ENCODE data around the gene NCOA6.
A peak's percentile ranks its signal among the peaks of the same experiment; 100 is the strongest.
"Not testable (repeated sequence)": the region's sequence is repeated elsewhere in the genome, so short reads cannot be mapped to it uniquely, and the experiment has no call there.

The NCOA6 gene

DNA sequence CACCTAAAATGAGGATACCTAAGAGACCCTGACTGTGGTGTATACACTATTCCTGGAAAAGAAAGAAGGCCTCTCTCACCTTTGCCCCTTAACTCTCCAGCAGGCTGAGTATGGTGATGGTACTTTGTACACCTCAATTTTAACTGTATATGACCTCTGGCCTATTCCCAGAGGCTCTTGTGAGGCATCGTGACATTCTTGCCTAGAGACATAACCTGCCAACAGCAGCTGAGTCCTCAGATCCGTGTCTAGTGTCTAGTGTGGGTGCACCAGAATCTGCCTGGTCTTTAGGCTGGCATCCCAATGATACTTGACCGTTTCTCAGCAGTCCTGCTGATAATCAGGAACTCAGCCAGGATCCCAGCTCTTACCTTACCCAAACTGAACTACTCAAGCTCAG is 101.3 kb downstream of the NCOA6 start:
- no peak for DNase-seq (ENCODE audit: extremely low read depth in 1 of 2, low read depth in 1 of 2)

DNA sequence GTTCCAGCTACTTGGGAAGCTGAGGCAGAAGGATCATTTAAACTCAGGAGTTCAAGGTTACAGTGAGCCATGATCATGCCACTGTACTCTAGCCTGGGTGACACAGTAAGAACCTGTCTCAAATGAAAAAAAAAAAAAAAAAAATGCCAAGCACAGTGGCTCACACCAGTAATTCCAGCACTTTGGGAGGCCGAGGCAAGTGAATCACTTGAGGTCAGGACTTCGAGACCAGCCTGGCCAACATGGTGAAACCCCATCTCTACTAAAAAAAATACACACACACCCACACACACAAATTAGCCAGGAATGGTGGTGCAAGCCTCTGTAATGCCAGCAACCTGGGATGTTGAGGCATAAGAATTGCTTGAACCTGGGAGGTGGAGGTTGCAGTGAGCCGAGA is 102.9 kb downstream of the NCOA6 start:
- not testable (repeated sequence) for DNase-seq (ENCODE audit: extremely low read depth in 1 of 2, low read depth in 1 of 2)

DNA sequence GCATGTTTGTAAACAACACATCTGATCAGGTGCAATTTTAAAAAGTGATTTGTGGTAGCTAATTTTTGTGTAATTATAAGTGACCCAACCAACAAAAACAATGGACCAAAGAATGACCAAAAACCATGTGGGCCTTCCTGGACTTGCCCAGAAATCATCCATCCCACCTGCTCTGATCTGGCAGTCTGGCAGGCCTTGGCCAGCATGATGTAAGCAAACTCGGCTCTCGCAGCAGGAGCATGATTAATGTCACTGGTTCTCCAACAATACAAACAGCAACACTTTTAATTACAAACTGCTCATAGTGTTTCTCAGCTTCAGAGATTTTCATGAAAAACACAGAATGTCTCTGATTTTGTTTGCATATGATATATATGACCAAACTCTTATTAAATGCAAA is 105.2 kb downstream of the NCOA6 start:
- DNase-seq (ENCODE audit: extremely low read depth in 1 of 2, low read depth in 1 of 2), result no peak

DNA sequence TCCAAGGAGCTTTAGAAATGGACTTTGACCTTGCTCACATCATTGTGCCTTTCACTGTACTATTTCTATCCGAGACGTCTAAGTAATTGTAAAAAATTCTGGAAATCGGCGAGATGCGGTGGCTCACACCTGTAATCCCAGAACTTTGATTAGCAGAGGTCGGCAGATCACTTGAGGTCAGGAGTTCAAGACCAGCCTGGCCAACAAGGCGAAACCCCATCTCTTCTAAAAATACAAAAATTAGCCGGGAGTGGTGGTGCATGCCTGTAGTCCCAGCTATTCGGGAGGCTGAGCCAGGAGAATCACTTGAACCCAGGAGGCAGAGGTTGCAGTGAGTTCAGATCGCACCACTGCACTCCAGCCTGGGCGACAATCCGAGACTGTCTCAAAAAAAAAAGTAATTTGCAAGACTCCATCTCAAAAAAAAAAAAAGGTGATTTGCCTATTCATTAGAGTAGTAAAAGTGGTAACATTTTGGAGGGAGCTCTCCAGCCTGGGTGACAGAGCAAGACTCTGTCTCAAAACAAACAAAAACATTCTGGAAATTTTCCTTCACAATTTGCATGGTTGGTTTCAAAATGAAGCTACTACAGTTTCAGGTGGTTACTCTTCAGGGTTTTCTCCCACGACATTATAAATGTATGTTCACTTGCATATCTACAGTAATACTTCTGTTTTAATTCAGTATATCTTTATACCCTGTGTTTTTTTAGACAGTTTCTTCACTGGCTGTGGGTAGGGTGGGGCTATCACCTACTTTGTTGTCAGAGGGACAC is 106.0 kb downstream of the NCOA6 start:
- not testable (repeated sequence) for DNase-seq (ENCODE audit: extremely low read depth in 1 of 2, low read depth in 1 of 2)

DNA sequence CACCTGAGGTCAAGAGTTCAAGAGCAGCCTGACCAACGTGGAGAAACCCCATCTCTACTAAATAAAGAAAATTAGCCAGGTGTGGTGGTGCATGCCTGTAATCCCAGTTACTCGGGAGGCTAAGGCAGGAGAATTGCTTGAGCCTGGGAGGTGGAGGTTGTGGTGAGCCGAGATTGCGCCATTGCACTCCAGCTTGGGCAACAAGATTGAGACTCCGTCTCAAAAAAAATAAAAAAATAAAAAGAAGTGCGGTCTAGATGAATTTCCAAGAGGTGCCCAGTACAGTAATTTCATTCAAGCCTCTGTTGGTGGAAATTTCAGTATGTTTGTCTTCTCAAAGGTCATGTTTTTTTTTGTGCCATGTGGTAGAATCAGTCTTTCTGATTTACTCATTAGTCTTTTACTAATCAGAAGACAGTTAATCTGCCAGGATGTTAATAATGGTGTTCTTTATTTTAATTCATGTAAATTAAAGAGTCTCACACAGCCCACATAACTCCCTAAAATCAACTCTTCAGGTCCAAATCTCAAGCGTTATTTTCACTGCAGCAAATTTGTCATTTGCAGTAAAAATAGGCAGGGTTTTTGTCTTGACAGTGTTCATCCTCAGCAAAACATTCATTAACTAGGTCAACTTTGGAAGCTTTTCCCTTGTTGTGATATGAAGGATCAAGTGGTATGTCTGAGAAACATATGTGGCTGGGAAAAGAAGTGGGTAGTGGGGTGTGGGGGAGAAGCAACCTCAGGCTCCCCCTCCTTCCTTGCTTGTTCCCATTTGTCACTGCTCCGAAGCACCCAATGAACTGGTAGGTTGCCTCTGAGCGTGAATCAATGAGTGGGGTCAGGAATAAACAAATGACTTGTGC is 108.0 kb downstream of the NCOA6 start:
- DNase-seq (ENCODE audit: extremely low read depth in 1 of 2, low read depth in 1 of 2), result no peak

DNA sequence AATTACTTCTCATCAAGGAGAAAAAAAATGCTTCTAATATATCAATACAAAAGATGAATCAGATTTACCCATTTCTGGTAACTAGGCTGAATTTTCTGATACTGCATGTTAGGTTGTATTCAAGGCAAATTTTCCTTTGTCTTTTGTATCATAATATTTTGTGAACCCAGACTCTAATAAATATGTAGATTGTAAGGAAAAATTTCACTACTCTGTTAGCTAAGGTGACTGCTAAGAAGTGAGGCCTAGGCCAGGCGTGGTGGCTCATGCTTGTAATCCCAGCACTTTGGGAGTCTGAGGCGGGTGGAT is 108.6 kb downstream of the NCOA6 start:
- DNase-seq (ENCODE audit: extremely low read depth in 1 of 2, low read depth in 1 of 2), result no peak

DNA sequence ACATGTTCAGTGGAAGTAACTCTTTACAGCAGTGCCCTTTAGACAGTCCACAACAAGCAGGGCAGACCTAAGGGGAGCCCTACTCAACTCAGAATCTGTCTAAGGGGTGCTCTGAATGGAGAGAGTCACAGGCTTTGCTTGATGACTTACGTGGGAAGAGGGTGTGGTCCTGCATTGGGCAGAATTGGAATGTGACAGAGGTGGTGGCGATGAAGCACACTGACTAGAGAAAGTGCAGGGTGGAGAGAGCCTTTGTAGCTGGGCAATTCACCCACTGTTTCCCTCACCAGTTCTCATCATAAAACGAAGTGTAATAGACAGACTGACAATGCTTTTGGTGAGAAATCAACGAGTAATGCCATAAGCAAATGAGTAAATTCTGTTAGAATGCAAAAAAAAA is 110.1 kb downstream of the NCOA6 start:
- DNase-seq (ENCODE audit: extremely low read depth in 1 of 2, low read depth in 1 of 2), result no peak

DNA sequence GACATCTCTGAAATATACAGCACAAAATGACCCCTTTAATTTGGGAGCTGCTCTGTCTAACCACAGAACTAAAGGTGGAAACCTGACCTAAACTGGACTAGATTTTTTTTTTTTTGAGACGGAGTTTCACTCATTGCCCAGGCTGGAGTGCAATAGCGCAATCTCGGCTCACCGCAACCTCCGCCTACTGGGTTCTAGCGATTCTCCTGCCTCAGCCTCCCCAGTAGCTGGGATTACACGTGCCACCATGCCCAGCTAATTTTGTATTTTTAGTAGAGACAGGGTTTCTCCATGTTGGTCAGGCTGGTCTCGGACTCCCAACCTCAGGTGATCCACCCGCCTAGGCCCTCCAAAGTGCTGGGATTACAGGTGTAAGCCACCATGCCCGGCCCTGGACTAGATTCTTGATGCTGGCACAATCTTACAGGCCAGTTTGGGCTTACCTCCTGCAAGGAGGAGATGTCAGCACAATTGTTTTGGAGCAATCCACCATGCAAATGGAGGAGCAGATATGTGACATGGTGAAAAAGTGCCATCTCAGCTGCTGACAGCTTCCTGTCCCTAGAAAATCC is 111.4 kb downstream of the NCOA6 start:
- DNase-seq (ENCODE audit: extremely low read depth in 1 of 2, low read depth in 1 of 2), result not testable (repeated sequence)

DNA sequence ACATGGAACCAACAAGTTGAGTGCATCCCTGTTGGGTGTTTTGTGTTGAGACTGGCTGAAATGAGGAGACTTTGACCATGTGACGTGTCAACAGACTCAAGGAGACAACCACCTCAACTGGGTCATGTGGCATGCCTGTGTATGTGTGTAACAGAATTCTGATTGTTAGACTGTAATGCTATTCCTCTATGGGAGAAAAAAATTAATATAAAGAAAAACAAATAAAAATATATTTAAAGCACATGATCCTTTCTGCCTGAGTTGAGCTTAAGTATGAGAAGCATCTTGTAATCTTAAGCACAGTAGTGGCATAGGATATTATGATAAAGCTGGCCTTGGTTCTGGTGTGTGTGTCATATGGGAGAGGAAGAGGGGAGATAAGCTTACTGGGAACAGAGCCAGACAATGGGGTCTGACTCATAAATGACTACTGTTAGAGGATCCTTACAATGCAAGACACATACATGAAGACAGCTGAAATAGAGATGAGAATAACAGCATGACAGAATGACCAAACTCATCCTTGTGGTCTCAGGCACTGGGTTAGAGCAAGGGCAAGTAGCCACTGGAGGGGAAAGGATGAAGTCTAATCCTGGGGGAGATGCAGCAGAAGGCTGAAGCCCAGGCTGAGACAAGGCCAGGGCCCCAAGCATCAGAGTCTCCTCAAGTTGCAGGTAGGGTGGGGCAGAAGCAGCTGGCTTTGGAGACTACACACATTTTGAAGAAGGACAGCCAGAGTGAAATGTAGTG is 112.1 kb downstream of the NCOA6 start:
- DNase-seq (ENCODE audit: extremely low read depth in 1 of 2, low read depth in 1 of 2), result no peak

DNA sequence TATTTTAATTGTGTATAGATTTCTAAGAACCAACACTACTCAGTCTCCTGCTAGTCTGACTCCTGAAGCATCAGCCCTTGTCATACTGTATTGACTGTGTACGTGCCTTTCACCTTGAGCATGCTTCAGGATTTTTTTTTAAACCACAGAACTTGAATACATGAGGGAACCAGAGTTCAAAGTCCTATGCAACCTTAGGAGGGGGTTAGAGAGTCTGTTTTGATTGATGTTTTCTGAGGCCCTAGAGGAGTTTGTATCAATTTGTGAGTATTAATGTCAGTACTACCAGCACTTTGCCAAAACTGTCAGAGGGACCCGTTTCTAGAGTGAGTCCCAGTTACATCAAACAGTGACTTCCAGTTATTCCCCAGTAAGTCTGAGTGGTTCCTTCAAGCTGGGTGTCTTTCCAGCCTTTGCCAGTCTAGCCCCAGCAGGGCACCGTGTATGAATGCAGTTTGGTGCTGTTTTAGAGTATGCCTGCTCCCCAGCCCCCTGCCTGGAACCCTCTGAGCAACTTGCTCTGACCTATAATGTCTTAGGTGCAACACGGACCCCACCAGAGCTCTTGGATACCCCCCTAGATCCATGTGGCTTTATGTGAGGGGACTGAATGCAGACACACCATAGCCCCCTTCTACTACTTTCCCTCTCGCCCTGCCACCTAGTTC is 112.8 kb downstream of the NCOA6 start:
- no peak for DNase-seq (ENCODE audit: extremely low read depth in 1 of 2, low read depth in 1 of 2)

DNA sequence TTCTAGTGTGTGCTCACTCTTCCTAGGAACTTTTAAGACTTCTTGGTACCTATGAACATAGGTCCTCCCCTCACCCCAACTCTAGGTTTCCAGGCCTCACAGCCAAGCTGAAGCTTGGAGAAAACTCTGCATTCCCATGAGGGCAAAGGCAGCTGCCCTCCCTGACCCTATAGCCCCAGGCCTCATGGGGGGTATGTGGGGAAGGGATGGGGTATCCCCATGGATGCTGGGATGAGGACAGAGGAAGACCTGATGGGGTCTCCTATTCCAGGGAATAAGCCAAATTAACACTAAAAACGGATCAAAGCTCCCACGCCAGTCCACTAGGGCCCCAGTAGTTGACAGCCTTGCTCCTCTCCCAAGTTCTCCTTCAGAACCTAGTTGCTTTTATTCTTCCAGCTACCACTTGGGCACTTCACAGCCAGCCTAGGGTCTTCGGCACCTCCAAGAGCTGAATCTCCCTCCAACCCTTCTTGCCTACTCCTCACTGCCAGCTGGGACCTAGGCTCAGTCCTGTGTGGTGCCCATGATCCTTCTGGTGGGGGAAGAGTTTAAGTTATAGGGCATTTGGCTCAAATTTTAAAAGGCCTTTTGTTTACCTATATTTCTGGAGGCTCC is 113.5 kb downstream of the NCOA6 start:
- DNase-seq (ENCODE audit: extremely low read depth in 1 of 2, low read depth in 1 of 2), result no peak

DNA sequence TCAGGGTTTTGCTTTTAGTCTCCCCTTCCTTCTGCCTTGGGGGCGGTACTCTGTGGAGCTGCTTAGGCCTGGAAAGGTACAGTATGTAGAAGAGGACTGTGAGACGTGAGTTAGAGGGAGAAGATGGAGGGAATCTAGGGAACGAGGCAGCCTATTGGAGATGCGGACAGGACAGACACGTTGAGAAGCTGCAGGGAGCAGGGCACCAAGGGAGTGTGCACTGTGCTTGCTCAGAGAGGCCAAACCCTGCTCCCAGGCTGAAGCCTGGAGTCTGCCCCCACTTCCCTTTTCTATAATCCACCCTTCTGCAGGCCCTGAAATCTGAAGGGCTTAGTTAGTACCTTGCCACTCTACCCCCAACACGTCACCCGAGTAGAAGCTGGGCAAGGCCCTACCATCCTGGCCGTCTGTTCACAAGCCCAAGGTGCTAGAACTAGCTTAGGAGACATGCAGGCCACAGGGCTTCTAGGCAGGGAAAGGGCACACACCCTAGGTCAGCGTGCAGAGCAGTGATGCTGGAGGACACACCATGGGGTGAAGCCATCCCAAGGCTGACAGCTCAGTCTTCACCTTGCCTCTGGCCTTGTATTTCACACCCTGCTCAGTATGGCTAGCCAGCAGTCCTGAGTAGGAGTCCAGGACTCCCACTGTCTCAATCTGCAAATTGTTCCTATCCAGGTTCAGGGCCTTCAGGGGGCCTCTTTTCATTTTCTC is 114.4 kb downstream of the NCOA6 start:
- no peak for DNase-seq (ENCODE audit: extremely low read depth in 1 of 2, low read depth in 1 of 2)

DNA sequence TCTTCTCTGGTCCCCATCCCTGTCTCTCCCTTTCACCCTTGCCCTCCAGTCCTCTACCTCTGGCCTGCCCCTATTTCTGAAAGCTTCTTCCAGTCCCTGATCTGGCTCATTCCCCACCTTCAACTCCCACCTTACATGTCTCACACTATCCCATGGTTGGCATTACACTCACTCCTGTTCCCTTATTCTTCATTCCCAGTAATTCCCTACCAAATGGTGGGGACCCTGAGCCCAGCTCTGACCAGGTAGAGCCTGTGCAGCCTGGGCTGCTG is 114.9 kb downstream of the NCOA6 start:
- DNase-seq (ENCODE audit: extremely low read depth in 1 of 2, low read depth in 1 of 2), result no peak

DNA sequence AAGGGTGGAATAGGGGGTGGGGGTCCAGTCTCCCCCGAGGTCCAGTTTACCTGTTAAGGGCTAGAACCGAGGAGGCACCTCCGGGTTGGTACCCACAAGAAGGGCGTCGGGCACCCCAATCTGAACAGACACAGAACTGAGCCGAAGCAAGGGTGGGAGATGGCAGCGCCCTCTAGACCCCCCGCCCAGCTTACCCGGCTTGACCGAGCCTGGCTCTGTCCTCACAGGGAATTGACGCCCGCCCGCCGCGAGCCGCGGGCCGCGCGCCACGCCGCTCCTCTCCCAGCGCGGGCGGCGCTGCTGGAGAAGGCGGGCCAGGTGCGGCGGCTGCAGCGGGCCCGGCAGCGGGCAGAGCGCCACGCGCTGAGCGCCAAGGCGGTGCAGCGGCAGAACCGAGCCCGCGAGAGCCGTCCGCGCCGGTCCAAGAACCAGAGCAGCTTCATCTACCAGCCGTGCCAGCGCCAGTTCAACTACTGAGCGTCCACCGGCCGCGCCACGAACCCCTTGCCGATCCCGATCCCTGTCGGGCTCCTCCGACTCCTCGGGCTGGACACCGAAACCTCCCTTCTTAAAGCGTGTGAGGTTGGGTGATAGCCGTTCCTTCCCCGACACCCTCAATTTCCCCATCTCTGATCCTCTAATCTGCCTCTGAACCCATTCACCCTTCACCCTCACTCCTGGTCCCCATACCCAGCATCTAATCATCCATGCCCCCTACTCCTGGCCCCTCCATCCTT is 115.5 kb downstream of the NCOA6 start:
- DNase-seq (ENCODE audit: extremely low read depth in 1 of 2, low read depth in 1 of 2), result peak in 1 of 2 donors; percentile 53

DNA sequence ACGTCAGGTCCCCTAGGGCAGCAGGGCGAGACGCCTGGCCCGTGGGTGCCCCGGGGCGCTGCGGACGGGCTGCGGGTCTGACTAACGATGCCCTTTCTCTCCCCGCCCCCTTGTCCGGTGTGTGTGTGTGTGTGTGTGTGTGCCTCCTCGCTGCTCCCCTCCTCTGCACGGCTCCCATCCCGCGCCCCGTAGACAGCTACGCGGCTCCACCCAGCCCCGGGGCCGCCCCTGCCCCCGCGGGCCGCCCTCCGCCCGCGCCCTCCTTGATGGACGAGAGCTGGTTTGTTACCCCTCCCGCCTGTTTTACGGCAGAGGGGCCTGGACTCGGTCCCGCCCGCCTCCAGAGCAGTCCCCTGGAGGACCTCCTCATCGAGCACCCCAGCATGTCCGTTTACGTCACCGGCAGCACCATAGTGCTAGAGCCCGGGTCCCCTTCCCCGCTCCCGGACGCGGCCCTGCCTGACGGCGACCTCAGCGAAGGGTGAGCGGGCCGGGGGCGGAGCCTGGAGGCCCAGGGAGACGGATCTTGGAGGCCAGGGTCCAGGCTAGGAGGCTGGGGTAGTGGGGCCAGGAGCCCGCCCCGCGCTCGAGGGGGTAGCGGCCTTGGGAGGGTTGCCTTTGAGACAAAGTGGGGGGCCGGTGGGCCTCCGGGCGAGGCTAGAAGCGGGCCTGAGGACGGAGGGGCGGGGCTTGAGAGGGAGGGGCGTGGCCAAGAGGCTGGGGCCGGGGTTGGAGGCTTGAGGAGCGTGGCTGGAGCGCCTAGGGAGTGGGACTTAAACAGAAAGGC is 116.2 kb downstream of the NCOA6 start:
- peak; percentile 52 to 68 for DNase-seq (ENCODE audit: extremely low read depth in 1 of 2, low read depth in 1 of 2)

DNA sequence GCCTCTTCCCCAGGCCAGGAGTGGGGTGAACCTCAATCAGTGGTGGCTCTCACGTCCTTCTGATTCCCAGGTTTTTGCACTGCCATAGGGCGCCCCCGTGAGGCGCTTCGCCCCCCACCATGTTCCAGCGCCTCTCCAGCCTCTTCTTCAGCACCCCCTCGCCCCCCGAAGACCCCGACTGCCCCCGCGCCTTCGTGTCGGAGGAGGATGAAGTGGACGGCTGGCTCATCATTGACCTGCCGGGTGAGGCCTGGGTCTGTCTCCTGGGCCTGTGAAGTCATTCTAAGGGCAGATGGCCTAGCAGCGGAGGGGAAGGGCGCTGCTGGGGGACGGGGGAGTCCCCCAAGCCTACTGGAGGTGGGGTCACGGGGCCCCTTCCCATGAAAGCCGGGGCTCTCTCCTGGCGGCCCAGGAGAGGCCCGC is 116.8 kb downstream of the NCOA6 start:
- DNase-seq (ENCODE audit: extremely low read depth in 1 of 2, low read depth in 1 of 2), result peak in 1 of 2 donors; percentile 39

DNA sequence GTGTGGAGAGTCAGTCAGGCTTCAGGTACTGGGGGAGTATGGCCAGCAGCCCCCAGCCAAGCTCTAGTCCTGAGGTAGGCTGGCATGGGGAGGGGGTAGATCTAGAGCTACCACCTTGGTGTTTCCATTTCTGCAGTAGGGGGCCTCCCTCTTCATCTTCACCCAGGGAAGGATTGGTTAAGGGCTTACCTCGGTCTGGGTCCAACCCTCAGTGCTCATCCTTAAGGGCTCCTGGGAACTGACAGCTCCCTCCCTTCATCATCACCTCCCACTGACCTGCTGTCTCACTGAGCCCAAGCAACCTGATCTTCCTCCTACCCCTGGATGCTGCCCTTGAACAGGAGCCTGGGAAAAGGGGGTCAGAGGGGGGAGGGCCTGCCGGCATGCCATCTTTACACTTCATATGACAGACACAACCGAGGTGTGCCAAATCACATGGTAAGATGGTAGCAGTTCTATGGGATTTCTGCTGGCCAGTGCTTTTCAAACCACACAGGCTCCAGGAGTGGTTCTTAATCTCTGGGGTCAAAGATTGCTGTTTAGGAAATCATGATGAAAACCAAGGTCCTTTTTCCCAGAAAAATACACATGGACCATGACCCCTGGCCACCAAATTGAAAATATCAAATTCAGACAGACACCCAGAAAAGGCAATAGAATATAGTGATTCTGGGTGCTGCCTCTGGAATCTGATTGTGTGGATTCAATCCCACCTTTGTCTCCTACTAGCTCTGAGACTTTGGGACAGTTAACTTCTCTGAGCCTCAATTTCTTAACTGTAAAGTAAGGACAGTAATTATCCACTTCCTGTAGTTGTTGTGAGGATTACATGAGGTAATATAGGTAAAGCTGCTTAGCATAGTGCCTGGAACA is 118.3 kb downstream of the NCOA6 start:
- no peak for DNase-seq (ENCODE audit: extremely low read depth in 1 of 2, low read depth in 1 of 2)
